Bronchus fibroblast of lung (primary cell): ENCODE results near the gene COL2A1. TPM values are rescaled to one million over a fixed set of nuclear protein-coding genes. Genes with fewer than 3 reads are reported as not detected.

Experiments
- total RNA-seq: library from RNA; depleted of rRNA; stranded (reverse); fragments of >200 nt; gene quantifications from 2 replicates; pipeline ENCODE4 v1.2.3, GENCODE V29; 2015

The COL2A1 gene
- 0.17 and 1.2 TPM in 2 replicates for total RNA-seq

DNA sequence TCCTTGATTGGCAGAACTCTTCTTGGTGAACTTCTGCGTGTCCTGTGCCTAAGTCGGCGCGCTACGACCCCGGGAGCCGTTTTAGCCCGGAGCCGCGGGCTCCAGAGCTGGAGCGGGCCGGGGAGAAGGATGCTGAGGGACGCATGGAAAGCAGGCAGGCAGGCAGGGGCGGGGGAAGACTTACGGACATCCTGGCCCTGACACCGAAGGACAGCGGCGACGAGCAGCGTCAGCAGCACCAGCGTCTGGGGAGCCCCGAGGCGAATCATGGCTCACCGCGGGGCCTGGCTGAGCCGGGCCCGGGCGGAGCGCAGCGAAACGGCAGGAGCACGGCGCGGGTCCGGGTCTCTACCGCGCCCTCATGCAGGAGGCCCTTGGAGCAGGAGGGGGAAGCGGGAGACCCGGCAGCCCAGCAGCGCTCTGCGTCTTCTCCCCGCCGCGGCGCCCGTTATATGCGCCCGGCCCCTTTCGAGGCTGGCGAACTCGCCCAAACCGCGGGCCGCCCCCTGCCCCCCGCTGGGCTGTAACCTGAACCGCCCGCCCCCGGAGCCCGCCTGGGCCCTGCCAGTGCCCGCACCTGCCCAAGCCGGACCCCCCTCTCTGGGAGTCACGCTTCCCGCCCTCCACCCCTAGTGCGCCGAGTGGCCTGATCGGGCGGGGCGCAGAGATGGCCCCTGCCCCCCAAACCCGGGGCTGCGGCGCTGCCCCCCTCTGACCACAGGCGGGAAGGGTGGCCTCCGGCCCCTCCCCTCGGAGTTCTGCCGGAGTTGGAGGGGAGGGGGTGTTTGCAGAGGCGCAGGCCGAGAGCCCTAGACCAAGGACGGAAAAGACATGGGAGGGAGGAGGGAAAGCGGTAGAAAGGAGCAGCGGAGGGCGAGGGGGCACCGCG, at the start of gene COL2A1:
Gene COL2A1 (minus strand): TSS at position 424 of the 889 bp plus-strand sequence. CDS start 155 bp downstream, at position 269.

DNA sequence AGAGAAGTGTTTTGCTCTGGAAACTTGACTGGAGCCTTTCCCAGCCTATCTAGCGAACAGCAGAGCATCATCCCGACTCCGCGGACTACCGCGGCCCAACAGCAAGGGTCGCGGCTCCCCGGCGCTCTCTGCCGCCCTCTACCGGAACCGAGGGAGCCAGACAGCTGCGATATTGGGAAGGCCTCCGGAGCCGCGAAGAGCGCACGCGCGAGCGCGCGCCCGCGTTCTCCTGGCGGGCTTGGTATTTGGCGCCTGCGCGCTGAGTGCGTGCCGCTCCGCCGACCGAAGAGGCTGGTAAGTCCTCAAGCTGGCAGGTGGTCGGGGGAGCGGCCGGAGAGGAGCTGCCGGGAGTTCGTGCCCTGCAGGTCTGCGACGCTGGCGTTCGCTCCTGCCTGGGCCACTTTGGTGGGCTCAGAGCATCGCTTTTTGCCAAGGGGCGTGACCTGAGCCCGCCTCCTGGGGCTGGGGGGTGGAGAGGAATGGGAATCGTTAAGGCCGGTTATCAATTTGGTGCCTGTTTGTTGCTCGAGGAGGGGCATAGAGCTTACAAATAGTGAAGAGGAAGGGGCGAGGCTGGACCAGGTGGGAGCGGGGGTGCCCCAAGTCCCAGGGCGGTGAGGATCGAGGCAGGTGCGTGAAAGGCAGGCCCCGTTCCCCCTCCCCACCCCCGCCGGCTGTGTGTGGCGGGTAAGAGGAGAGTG, 40.8 kb downstream of the COL2A1 start, which contains the start of gene TMEM106C:
Gene TMEM106C (plus strand): TSS at position 257 of the 701 bp plus-strand sequence. CDS start 641 bp downstream, outside the sequence.

Other genes starting within 250 kb of the COL2A1 start
- 0.67 and 0.74 TPM in 2 replicates for gene RAPGEF3, start 245.6 kb downstream of the COL2A1 start, total RNA-seq
- gene SLC48A1, start 231.2 kb downstream of the COL2A1 start, total RNA-seq = 4.9 and 5.5 TPM in 2 replicates
- gene HDAC7, start 184.6 kb downstream of the COL2A1 start, total RNA-seq = 48.6 and 55.8 TPM in 2 replicates
- 2.2 and 3.5 TPM in 2 replicates for gene VDR, start 99.5 kb downstream of the COL2A1 start, total RNA-seq
- 82.0 and 84.1 TPM in 2 replicates for gene TMEM106C, start 40.9 kb downstream of the COL2A1 start, total RNA-seq
- 11.6 and 14.1 TPM in 2 replicates for gene SENP1, start 101.6 kb upstream of the COL2A1 start, total RNA-seq
- 42.5 and 45.6 TPM in 2 replicates for gene PFKM, start 114.9 kb upstream of the COL2A1 start, total RNA-seq
- 14.0 and 14.1 TPM in 2 replicates for gene ASB8, start 153.0 kb upstream of the COL2A1 start, total RNA-seq
- 0.34 and 0.45 TPM in 2 replicates for gene CCDC184, start 179.2 kb upstream of the COL2A1 start, total RNA-seq
- gene OR10AD1, start 198.8 kb upstream of the COL2A1 start, total RNA-seq = not detected in 2 replicates